ENCODE measurements around the gene KEL.

DNA sequence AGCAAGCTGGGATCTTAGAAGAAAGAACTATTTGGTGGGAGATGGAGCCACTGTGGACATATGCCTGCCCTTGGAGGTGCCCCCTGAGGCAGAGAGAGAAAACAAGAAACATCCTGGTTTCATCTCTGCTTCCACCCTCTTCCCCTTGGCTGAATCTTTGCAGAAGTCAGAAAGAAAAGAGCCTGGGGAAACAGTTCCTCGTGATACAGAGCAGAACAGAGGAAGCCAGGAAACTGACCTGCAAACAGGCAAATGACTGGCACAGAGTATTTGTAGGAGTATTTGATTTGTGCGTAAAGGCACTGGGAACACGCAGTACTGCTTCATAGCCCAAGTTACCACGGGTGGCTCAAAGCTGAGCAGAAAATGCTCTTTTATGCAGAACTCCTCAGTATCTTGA is 7.0 kb upstream of the KEL start:
- TF ChIP-seq SUZ12 (IDR thresholded peaks at IDR 0.05; ENCODE audit: extremely low read depth, insufficient read depth, insufficient read length): no peak
- TF ChIP-seq YY1 (IDR thresholded peaks at IDR 0.05; ENCODE audit: insufficient read depth, insufficient read length): no peak
- TF ChIP-seq ZNF274 (IDR thresholded peaks at IDR 0.05; ENCODE audit: low read depth, low read length): no peak
